Subcutaneous adipose tissue (tissue), 4 donors: ENCODE measurements around the gene CACNA1B. TPM values are rescaled to one million over a fixed set of nuclear protein-coding genes. Genes with fewer than 3 reads are reported as not detected.

ENCODE experiments used
- total RNA-seq, 4 donors: library from RNA; depleted of rRNA; stranded (reverse); fragments of >200 nt; gene quantifications; one replicate each; pipeline ENCODE4 v1.1.0, GENCODE V29; 2016
- TF ChIP-seq, protein P1 (sequence below): fragments of 450-650 bp; IDR thresholded peaks from one replicate; pipeline ENCODE4 v1.5.1; 2016; ENCODE audit warnings: low read depth, mild to moderate bottlenecking, control low read depth, antibody characterized with exemption, moderate library complexity

Gene CACNA1B
- total RNA-seq, 4 donors from 2014 or later = not detected

DNA sequence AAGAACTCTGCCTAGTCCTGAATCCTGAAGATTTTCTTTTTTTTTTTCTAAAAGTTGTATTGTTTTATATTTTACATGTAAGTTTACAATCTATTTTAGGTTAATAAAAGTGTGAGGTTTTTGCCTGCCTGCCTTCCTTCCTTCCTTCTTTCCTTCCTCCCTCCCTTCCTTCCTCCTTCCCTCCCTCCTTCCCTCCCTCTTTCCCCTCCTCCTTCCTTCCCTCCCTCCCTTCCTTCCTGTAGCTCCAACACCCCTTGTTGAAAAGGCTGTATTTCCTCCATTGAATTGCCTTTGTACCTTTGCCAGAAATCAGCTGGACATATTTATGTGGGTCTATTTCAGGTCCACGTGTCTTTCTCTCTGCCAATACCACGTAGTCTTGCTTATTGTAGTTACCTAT lies 46.6 kb downstream of the CACNA1B start:
- TF ChIP-seq, protein P1, sequence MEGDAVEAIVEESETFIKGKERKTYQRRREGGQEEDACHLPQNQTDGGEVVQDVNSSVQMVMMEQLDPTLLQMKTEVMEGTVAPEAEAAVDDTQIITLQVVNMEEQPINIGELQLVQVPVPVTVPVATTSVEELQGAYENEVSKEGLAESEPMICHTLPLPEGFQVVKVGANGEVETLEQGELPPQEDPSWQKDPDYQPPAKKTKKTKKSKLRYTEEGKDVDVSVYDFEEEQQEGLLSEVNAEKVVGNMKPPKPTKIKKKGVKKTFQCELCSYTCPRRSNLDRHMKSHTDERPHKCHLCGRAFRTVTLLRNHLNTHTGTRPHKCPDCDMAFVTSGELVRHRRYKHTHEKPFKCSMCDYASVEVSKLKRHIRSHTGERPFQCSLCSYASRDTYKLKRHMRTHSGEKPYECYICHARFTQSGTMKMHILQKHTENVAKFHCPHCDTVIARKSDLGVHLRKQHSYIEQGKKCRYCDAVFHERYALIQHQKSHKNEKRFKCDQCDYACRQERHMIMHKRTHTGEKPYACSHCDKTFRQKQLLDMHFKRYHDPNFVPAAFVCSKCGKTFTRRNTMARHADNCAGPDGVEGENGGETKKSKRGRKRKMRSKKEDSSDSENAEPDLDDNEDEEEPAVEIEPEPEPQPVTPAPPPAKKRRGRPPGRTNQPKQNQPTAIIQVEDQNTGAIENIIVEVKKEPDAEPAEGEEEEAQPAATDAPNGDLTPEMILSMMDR = no peak

DNA sequence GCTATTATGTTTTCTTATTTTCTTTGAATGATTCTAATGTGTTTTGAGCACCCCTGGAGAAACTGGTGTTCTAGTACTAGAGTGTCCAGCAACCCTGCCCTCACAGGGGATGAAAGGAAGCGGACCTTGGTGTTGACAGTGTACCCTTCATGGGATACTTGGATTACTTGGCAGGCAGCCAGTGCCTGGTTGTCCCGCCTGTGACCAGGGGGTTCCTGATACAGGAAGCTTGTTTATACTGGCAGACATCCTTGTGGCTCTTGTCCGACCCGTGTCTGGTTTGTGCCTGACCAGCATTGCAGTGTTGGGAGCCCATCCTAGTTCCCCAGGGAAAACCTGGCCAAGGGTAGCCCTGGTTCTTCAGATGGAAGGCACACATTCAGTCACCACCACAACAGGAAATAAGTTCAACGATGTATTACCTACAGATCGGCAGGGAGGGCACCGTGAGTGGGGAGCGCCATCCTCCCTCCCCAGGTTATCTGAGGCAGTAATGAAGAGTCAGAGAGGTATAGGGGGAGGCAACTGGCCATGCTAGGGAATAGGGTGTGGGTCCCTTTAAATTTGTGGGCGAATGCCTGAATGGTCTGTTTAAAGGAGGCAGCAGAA lies 47.3 kb downstream of the CACNA1B start:
- TF ChIP-seq, protein P1 = no peak

DNA sequence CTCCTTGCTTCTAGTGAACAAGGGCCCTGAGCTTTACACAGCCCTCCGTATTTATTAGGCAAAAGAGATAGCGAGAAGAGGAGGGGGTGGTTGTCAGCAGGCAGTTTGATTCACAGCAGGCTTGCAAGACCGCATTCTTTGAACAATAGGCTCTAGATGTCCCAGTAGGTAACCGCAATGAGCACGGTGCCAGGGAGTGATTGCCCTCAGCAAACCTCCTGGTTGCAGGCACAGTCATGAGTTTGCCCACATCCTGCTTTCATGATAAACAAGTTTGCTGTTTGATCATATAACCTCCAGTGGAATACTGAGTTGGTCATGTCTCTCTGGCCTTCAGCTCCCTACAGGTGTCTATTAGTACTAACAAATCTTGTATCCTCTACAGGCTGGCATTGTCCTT lies 66.1 kb downstream of the CACNA1B start:
- TF ChIP-seq, protein P1 = no peak

DNA sequence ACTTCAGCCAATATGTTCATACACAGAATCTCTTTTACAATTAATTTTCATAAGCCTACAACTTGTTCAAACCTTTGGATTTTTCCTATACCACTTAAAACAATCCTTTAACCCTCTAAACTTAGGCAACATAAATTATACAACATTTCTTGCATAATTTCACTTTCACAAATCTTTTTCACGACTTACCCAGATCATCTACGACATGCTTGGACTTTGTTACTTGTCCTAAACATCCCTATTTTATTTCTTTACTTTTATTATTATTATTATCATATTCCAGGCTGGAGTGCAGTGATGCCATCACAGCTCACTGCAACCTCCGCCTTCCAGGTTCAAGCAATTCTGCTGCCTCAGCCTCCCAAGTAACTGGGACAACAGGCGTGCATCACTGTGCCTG lies 68.0 kb downstream of the CACNA1B start:
- TF ChIP-seq, protein P1 = no peak

DNA sequence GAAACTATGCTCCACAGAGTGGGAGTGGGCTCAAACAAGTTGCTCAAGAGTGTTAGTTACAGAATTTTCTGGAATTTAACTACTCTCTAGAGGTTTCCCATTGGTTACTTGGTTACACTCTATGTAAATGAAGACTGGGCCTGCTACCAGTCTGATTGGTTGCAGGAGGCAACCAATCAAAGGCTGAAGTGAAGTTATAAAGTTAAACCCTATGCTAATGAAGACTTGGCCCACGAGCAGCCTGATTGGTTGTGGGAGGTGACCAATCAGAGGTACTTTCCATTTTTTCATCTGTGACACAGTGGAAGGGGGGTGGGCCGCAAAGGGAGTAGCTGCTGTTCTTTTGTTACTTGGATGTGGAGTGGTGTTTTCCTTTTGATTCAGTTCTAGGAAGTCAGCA lies 69.4 kb downstream of the CACNA1B start:
- TF ChIP-seq, protein P1 = no peak

DNA sequence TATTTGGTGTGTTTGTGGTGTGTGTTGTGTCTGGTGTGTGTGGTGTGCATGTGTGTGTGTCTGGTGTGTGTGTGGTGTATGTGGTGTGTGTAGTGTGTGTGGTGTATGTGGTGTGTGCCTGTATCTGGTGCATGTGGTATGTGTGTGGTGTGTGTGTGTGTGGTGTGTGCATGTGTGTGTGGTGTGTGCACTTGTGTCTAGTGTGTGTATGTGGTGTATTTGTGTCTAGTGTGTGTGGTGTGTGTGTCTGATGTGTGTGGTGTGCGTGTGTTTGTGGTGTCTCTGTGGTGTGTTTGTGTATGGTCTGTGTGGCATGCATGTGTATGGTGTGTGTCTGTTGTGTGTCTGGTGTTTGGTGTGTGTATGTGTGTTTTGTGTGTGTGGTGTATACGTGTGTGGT lies 71.1 kb downstream of the CACNA1B start:
- TF ChIP-seq, protein P1 = no peak

DNA sequence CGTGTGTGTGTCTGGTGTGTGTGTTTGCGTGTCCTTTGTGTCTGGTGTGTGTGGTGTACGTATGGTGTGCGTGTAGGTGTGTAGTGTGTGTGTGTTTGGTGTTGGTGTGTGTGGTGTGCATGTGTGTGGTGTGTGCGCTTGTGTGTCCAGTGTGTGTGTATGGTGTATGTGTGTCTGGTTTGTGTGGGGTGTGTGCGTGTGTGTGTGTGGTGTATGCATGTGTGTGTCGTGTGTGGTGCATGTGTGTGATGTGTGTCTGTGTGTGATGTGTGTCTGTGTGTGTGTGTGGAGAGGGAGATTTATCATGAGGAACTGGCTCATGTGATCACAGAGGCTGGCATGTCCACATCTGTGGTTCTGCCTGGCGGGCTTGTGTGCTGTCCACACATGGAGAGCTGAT lies 71.7 kb downstream of the CACNA1B start:
- TF ChIP-seq, protein P1 = no peak
